Spleen (tissue), 7 donors: Measurements from ENCODE around the gene UBE2V1.

Experiments
- POLR2AphosphoS5 ChIP-seq, 3 donors: sonication (generic); formaldehyde crosslinking; IDR thresholded peaks; one replicate each; pipeline ENCODE4 v1.5.1; 2017; ENCODE audit warnings: antibody characterized with exemption in 3 of 3
- TF ChIP-seq, protein P1 (sequence below), 11 experiments: fragments of 200-600 bp in 7 of 11; fragments of 450-650 bp in 4 of 11; sonication (generic) in 4 of 11; IDR thresholded peaks in 8 of 11; conservative IDR thresholded peaks in 3 of 11; 1 replicate in 7 of 11; 2 replicates in 4 of 11; pipeline versions ENCODE4 v1.4.0 to v1.8.0; 2016 to 2021; ENCODE audit warnings: antibody characterized with exemption in 11 of 11, inconsistent platforms in 4 of 11, mild to moderate bottlenecking in 1 of 11
- donor health status: DM: no; HTN: no; CAD: no; lungs with moderate emphysema.
- donor health status: DM: no; HTN: no; CAD: no.
- donor health status: DM: no; HTN: no; CAD: no.

DNA sequence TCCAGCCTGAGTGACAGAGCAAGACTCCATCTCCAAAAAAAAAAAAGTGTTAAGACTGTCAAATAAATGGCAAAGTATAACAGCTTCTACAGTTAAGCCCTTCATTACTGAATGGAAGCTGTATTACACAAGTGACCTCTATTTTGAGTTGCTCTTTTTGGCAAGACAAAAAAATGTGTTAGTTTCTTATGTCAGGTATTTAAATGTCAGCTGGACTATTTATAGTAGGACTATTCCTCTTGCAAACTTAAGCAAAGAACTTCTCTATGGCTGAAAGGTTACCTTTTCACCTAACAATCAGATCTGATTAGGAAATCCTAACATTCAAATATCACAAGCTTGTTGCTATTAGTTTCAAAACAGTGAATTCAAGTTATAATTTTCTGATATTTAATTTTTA, 12.4 kb downstream of the UBE2V1 start:
- TF ChIP-seq, protein P1, sequence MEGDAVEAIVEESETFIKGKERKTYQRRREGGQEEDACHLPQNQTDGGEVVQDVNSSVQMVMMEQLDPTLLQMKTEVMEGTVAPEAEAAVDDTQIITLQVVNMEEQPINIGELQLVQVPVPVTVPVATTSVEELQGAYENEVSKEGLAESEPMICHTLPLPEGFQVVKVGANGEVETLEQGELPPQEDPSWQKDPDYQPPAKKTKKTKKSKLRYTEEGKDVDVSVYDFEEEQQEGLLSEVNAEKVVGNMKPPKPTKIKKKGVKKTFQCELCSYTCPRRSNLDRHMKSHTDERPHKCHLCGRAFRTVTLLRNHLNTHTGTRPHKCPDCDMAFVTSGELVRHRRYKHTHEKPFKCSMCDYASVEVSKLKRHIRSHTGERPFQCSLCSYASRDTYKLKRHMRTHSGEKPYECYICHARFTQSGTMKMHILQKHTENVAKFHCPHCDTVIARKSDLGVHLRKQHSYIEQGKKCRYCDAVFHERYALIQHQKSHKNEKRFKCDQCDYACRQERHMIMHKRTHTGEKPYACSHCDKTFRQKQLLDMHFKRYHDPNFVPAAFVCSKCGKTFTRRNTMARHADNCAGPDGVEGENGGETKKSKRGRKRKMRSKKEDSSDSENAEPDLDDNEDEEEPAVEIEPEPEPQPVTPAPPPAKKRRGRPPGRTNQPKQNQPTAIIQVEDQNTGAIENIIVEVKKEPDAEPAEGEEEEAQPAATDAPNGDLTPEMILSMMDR (IDR thresholded peaks at IDR 0.05 in 8 of 11, conservative IDR thresholded peaks at IDR 0.05 in 3 of 11): no peak
- TF ChIP-seq POLR2AphosphoS5 (IDR thresholded peaks at IDR 0.05): no peak
